ENCODE data around the gene MEF2B.

DNA sequence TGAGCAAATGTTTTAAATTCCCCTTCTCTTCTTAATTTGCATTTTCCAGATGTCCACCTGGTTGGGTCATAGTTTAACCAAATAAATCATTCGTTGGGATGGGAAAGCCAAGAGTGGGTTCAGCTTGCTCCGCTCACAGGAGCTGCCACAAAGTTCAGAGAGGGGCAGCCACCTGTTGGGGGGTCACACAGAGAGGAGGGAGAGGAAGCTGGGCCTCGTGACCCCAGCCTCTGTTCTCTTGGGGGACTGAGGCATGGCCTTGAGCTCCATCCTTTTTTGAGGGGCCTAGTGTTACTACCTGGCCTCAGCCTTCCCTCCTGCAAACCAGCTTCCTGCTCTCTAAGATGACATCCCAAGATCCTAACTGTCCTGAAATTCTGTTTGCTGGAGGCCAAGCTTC, 2.5 kb downstream of the MEF2B start:
- TF ChIP-seq SIN3A (IDR thresholded peaks at IDR 0.05; ENCODE audit: borderline replicate concordance, insufficient read depth, low read length), result no peak
- no peak for TF ChIP-seq TAF1 (IDR thresholded peaks at IDR 0.05; ENCODE audit: borderline replicate concordance, insufficient read depth, low read length)

Data from PFSK-1 (cell line).